SK-N-SH (cell line): ENCODE measurements around the gene NLRP4.

Experiments
- CTCF ChIP-seq: fragments of 200-600 bp; sonication (generic); IDR thresholded peaks from 2 replicates; pipeline ENCODE4 v1.6.1; 2017; ENCODE audit warnings: antibody characterized with exemption, mild to moderate bottlenecking, moderate library complexity
- GABPA ChIP-seq: IDR thresholded peaks from 2 replicates; pipeline ENCODE4 v1.4.0; 2012; ENCODE audit warnings: low read depth, mild to moderate bottlenecking
- IRF3 ChIP-seq: fragments of 150-350 bp; IDR thresholded peaks from 2 replicates; pipeline ENCODE4 v1.6.1; 2016; ENCODE audit warnings: mild to moderate bottlenecking, low read depth, low read length
- REST ChIP-seq: IDR thresholded peaks from 2 replicates; pipeline ENCODE4 v1.6.1; 2012; ENCODE audit warnings: mild to moderate bottlenecking, low read depth, low read length, moderate library complexity
- RFX5 ChIP-seq: IDR thresholded peaks from 2 replicates; pipeline ENCODE4 v1.6.1; 2012; ENCODE audit warnings: mild to moderate bottlenecking, improper control_type of control experiment, low read length
- ZBTB33 ChIP-seq: IDR thresholded peaks from 2 replicates; pipeline ENCODE4 v1.4.0; 2012; ENCODE audit warnings: low read depth, borderline replicate concordance

GRCh38 chr19:55867101-55867500, 30.8 kb downstream of the NLRP4 start:
- TF ChIP-seq GABPA (no peak), CTCF (no peak), REST (no peak), IRF3 (no peak), RFX5 (no peak), ZBTB33 (no peak)
